ENCODE measurements around the gene PRODH2. TPM values are rescaled to one million over a fixed set of nuclear protein-coding genes. Genes with fewer than 3 reads are reported as not detected.
A peak's percentile ranks its signal among the peaks of the same experiment; 100 is the strongest.

PRODH2 gene
- total and polyA plus RNA-seq, 2 of the 13 experiments (the other 11 are each of a cell fraction or from before 2014, with no cell fraction given): 86.7 to 118 TPM

DNA sequence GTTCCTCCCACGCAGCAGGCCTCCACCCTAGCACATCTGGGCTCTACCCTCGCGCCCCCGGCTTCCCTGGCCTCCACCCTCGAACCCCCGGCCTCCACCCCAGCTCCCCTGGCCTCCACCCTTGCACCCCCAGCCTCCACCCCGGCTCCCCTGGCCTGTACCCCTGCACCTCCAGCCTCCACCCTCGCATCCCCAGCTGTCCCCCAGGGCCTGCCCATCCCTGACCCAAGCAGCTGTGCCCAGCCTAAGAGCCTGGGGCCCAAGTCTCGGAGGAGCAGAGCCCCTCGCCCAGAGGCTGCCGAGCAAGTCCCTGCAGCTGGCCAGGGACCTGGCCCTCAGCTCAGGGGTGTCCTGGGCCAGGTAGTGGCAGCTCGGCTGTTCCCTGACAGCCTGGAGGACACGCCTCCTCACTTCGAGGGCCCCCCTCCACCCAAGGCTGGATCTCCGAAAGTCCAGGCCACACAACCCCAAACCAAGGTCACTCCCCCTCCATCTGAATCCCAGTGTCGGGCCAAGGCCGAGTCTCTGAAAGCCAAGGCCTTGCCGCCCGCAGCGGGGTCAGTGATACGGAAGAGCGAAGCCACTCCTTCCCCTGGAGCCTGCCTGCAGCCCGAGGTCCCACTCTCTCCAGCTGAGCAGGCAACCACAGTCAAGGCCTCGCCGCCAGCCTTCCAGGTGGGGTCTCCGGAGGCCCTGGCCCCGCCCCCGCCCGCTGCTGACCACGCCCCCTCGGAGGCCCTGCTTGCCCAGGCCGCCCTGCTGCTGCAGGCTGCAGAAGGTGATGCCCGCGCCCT is 45.2 kb downstream of the PRODH2 start (continued):
- TF ChIP-seq, protein P1, sequence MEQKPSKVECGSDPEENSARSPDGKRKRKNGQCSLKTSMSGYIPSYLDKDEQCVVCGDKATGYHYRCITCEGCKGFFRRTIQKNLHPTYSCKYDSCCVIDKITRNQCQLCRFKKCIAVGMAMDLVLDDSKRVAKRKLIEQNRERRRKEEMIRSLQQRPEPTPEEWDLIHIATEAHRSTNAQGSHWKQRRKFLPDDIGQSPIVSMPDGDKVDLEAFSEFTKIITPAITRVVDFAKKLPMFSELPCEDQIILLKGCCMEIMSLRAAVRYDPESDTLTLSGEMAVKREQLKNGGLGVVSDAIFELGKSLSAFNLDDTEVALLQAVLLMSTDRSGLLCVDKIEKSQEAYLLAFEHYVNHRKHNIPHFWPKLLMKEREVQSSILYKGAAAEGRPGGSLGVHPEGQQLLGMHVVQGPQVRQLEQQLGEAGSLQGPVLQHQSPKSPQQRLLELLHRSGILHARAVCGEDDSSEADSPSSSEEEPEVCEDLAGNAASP (CRISPR knock-in tag; IDR thresholded peaks at IDR 0.05; ENCODE audit: borderline replicate concordance): peak; percentile 61; the same call in 1 of the 2 replicates
- peak; percentile 56 for TF ChIP-seq THAP11 (CRISPR knock-in tag; IDR thresholded peaks at IDR 0.05)
- no peak for TF ChIP-seq ZKSCAN8 (CRISPR knock-in tag; IDR thresholded peaks at IDR 0.05; ENCODE audit: borderline replicate concordance)
- TF ChIP-seq, protein P2, sequence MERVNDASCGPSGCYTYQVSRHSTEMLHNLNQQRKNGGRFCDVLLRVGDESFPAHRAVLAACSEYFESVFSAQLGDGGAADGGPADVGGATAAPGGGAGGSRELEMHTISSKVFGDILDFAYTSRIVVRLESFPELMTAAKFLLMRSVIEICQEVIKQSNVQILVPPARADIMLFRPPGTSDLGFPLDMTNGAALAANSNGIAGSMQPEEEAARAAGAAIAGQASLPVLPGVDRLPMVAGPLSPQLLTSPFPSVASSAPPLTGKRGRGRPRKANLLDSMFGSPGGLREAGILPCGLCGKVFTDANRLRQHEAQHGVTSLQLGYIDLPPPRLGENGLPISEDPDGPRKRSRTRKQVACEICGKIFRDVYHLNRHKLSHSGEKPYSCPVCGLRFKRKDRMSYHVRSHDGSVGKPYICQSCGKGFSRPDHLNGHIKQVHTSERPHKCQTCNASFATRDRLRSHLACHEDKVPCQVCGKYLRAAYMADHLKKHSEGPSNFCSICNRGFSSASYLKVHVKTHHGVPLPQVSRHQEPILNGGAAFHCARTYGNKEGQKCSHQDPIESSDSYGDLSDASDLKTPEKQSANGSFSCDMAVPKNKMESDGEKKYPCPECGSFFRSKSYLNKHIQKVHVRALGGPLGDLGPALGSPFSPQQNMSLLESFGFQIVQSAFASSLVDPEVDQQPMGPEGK (CRISPR knock-in tag; IDR thresholded peaks at IDR 0.05): peak; percentile 38; the same call in 1 of the 2 replicates
- TF ChIP-seq MIER3 (CRISPR knock-in tag; IDR thresholded peaks at IDR 0.05; ENCODE audit: borderline replicate concordance): 0 out of 2 replicates have a peak, but pooled peaks have one; percentile 39
- TF ChIP-seq, protein P3, sequence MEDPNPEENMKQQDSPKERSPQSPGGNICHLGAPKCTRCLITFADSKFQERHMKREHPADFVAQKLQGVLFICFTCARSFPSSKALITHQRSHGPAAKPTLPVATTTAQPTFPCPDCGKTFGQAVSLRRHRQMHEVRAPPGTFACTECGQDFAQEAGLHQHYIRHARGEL (CRISPR knock-in tag; IDR thresholded peaks at IDR 0.05): no peak
- peak; percentile 26; the same call in 1 of the 2 replicates for TF ChIP-seq ZNF614 (CRISPR knock-in tag; IDR thresholded peaks at IDR 0.05; ENCODE audit: borderline replicate concordance)
- TF ChIP-seq ZNF839 (CRISPR knock-in tag; IDR thresholded peaks at IDR 0.05; ENCODE audit: borderline replicate concordance): no peak
- peak; percentile 45; the same call in 1 of the 2 replicates for TF ChIP-seq RXRB (CRISPR knock-in tag; IDR thresholded peaks at IDR 0.05; ENCODE audit: borderline replicate concordance)
- TF ChIP-seq, protein P4, sequence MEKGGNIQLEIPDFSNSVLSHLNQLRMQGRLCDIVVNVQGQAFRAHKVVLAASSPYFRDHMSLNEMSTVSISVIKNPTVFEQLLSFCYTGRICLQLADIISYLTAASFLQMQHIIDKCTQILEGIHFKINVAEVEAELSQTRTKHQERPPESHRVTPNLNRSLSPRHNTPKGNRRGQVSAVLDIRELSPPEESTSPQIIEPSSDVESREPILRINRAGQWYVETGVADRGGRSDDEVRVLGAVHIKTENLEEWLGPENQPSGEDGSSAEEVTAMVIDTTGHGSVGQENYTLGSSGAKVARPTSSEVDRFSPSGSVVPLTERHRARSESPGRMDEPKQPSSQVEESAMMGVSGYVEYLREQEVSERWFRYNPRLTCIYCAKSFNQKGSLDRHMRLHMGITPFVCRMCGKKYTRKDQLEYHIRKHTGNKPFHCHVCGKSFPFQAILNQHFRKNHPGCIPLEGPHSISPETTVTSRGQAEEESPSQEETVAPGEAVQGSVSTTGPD (CRISPR knock-in tag; IDR thresholded peaks at IDR 0.05): peak; percentile 37; the same call in 1 of the 2 replicates
- TF ChIP-seq, protein P5, sequence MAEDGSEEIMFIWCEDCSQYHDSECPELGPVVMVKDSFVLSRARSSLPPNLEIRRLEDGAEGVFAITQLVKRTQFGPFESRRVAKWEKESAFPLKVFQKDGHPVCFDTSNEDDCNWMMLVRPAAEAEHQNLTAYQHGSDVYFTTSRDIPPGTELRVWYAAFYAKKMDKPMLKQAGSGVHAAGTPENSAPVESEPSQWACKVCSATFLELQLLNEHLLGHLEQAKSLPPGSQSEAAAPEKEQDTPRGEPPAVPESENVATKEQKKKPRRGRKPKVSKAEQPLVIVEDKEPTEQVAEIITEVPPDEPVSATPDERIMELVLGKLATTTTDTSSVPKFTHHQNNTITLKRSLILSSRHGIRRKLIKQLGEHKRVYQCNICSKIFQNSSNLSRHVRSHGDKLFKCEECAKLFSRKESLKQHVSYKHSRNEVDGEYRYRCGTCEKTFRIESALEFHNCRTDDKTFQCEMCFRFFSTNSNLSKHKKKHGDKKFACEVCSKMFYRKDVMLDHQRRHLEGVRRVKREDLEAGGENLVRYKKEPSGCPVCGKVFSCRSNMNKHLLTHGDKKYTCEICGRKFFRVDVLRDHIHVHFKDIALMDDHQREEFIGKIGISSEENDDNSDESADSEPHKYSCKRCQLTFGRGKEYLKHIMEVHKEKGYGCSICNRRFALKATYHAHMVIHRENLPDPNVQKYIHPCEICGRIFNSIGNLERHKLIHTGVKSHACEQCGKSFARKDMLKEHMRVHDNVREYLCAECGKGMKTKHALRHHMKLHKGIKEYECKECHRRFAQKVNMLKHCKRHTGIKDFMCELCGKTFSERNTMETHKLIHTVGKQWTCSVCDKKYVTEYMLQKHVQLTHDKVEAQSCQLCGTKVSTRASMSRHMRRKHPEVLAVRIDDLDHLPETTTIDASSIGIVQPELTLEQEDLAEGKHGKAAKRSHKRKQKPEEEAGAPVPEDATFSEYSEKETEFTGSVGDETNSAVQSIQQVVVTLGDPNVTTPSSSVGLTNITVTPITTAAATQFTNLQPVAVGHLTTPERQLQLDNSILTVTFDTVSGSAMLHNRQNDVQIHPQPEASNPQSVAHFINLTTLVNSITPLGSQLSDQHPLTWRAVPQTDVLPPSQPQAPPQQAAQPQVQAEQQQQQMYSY (CRISPR knock-in tag; IDR thresholded peaks at IDR 0.05): no peak
- TF ChIP-seq, protein P6, sequence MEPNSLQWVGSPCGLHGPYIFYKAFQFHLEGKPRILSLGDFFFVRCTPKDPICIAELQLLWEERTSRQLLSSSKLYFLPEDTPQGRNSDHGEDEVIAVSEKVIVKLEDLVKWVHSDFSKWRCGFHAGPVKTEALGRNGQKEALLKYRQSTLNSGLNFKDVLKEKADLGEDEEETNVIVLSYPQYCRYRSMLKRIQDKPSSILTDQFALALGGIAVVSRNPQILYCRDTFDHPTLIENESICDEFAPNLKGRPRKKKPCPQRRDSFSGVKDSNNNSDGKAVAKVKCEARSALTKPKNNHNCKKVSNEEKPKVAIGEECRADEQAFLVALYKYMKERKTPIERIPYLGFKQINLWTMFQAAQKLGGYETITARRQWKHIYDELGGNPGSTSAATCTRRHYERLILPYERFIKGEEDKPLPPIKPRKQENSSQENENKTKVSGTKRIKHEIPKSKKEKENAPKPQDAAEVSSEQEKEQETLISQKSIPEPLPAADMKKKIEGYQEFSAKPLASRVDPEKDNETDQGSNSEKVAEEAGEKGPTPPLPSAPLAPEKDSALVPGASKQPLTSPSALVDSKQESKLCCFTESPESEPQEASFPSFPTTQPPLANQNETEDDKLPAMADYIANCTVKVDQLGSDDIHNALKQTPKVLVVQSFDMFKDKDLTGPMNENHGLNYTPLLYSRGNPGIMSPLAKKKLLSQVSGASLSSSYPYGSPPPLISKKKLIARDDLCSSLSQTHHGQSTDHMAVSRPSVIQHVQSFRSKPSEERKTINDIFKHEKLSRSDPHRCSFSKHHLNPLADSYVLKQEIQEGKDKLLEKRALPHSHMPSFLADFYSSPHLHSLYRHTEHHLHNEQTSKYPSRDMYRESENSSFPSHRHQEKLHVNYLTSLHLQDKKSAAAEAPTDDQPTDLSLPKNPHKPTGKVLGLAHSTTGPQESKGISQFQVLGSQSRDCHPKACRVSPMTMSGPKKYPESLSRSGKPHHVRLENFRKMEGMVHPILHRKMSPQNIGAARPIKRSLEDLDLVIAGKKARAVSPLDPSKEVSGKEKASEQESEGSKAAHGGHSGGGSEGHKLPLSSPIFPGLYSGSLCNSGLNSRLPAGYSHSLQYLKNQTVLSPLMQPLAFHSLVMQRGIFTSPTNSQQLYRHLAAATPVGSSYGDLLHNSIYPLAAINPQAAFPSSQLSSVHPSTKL (CRISPR knock-in tag; IDR thresholded peaks at IDR 0.05): peak; percentile 48
- no peak for TF ChIP-seq ZNF816 (CRISPR knock-in tag; IDR thresholded peaks at IDR 0.05; ENCODE audit: borderline replicate concordance)
- TF ChIP-seq GABPB1 (CRISPR knock-in tag; IDR thresholded peaks at IDR 0.05): peak; percentile 41; the same call in 1 of the 2 replicates
